Stimulated activated CD4-positive, alpha-beta T cell treated with anti-CD3 and anti-CD28 coated beads, Interleukin-4, amount 100 ng/mL, for 24 hours (primary cell): ENCODE data around the gene NYAP2.

Experiments
- DNase-seq: peaks from one replicate; pipeline ENCODE4 v3.0.0-alpha.2; 2020

NYAP2 gene

DNA sequence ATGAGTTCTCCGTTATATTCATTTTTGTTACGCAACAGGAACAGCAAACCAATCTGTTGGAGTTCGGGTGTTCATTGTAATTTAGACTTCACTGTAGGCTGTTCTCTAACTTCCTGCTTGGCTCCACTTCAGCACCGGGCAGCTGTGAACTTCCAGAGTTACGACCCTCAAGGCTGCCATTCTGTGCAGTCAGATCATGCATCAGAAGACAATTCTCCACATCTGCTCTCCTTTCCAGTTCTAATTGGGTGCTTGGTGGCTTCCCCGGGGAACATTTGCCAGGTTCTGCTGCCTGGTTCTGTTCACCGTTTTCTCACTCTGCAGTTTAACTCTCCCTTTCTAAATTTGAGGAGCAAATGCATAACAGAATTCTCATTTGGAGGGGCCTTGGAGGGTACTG, 237.7 kb downstream of the NYAP2 start:
- DNase-seq, result no peak

DNA sequence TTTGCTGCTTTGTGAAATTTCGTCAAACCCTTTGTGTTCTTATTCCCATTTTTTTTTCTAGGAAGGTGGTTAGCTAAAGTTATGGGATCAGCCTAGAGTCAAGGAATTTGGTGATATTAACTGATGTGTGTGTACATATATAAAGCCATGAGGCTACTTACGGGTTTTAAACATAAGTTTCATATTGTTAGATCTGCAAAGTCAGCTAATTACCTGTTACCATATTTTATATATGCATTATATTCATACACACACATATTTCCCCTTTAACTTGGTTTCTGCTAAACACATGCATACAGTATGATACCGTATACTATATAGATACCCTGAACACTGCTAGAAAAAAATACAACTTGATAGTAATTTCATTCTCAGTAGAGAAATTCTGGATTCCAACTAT, 241.0 kb downstream of the NYAP2 start:
- DNase-seq, result no peak

GRCh38 chr2:225649274-225649673, 249.8 kb downstream of the NYAP2 start:
- DNase-seq, result no peak

- no peak for DNase-seq
These were observed 250.5 kb downstream of the NYAP2 start for GRCh38 chr2:225650041-225650440.

DNA sequence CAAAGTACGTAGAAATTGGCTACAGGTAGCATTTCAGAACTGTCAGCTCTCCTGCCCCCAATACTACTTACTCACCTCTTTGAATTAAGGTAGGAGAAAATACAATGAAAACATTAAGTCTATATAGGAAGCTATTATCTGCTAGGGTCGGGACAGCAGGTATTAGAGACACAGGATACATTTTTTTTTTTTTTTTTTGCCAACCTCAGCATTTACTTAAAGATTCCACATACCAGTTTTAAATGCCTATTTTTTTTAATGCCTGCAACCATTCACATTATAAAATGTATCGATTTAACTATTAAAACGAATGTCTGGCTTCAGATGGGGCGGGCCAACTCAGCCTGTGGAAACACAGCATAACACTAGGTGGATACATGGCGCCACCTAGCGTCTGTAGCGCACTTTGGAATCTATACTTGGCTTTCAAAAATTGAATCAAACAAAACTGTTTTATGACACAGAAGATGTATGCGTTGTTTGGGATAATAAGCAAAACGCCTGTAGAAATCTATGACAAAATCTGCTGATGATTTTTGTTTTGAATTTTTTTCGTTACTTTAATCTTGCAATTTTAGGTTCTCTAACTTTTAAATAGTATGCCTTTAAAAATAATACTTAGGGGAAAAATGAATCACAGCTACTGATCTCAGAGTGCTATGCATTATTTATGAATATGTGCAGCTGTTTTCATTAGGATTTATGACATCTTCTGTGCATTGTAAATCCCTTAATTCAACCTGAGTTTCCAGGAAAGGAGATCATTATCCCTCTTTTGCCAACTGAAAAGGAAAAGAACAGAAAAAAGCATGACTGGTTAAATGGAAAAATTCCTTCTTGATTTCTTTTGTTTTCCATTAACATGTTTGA, 261.0 kb downstream of the NYAP2 start:
- DNase-seq, result peak; percentile 81

DNA sequence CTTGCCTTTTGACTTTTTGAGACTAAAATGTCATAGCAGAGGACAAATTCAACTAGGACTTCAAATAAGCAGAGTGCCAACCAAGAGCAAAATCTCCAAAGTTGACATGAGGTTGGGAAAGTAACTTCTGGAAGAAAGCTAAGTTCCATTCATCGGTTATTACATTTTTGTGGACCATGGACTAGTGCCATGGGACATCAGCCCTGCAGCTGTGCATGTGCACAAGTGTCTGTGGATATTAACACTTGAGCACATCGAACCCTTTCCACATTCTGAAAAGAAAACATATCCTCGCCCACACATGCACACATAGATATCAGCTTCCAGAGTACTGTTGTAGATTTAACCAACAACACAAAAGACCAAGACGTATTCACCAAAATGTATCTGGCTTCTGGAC, 262.6 kb downstream of the NYAP2 start:
- no peak for DNase-seq

GRCh38 chr2:225667445-225667844, 267.9 kb downstream of the NYAP2 start:
- no peak for DNase-seq

GRCh38 chr2:225668606-225669266, 269.2 kb downstream of the NYAP2 start:
- peak; percentile 15 for DNase-seq

- no peak for DNase-seq
These were observed 270.8 kb downstream of the NYAP2 start for GRCh38 chr2:225670111-225670974.

- DNase-seq, result no peak
These were observed 279.3 kb downstream of the NYAP2 start for GRCh38 chr2:225678792-225679191.

GRCh38 chr2:225683258-225683657, 283.7 kb downstream of the NYAP2 start:
- DNase-seq, result no peak

DNA sequence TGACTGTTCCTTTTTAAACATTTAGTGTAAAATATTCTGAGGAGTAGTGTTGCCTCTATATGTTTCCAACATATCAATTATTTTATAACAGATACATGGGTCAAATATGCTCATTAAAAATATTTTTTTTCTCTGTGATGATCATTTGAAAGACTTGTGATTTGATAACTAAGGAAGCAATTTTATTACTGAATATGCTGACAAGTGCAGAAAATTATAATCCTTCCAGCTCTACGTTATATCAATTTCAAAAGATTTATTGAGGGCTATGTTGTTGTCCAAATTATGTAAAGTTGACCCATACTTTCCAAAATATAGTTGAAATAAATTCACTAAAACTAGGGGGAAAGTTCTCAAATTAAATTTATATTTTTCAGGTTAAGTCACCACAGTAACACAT, 290.6 kb downstream of the NYAP2 start:
- DNase-seq, result no peak

- DNase-seq, result no peak
These were observed 292.2 kb downstream of the NYAP2 start for GRCh38 chr2:225691711-225692110.

- DNase-seq, result no peak
These were observed 293.7 kb downstream of the NYAP2 start for GRCh38 chr2:225693259-225693658.

- DNase-seq, result no peak
These were observed 295.2 kb downstream of the NYAP2 start for GRCh38 chr2:225694664-225695063.

DNA sequence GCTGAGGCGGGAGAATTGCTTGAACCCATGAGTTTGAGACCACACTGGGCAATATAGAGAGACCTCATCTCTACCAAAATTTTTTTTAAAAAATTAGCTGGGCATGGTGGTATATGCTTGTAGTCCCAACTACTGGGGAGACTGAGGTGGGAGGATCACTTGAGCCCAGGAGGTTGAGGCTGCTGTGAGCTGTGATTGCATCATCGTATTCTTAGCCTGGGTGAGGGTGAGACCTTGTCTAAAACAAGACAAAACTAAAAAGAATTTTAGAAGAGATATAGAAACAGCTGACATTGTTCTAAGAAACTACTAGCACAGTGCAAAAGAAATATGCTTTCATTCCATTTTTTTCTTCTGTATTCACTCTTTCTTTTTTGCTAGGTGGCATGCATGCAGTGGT, 298.4 kb downstream of the NYAP2 start:
- no peak for DNase-seq
